AG04450 (cell line): ENCODE results near the gene KCNMA1. TPM values are rescaled to one million over a fixed set of nuclear protein-coding genes. Genes with fewer than 3 reads are reported as not detected.
"Not testable (repeated sequence)": the region's sequence is repeated elsewhere in the genome, so short reads cannot be mapped to it uniquely, and the experiment has no call there.

Experiments
- CTCF ChIA-PET: fragments of 300-600, 350-600 bp; formaldehyde crosslinking; extraction: SDS; loops from one replicate; lab custom pipeline; 2022; ENCODE audit warnings: antibody characterized with exemption, inconsistent platforms; lab: Charles Lee
- POLR2A ChIA-PET: fragments of 350-600 bp; formaldehyde crosslinking; extraction: SDS; loops from one replicate; lab custom pipeline; 2021; ENCODE audit warnings: antibody characterized with exemption, inconsistent platforms; lab: Yijun Ruan, JAX
- DNase-seq: peaks from one replicate; pipeline ENCODE4 v3.0.0-alpha.2; 2011; ENCODE audit warnings: low read depth, low spot score
- H3K27ac ChIP-seq: one replicate; pipeline ENCODE4 v1.5.1; 2012; ENCODE audit warnings: low read depth, low read length, control low read depth
- H3K27me3 ChIP-seq: one replicate; pipeline ENCODE4 v1.6.0; 2012; ENCODE audit warnings: low read length; ENCODE audit not compliant: control insufficient read depth, insufficient read depth
- H3K4me3 ChIP-seq: 2 replicates; pipeline ENCODE4 v1.5.1; 2011; ENCODE audit warnings: mild to moderate bottlenecking, low read depth, low read length, control low read depth
- H3K9me3 ChIP-seq: 2 replicates; pipeline ENCODE4 v1.5.1; 2012; ENCODE audit warnings: low read length; ENCODE audit not compliant: control insufficient read depth, insufficient read depth
- CTCF ChIP-seq: IDR thresholded peaks from 2 replicates; pipeline ENCODE4 v1.5.1; 2011; ENCODE audit warnings: low read depth, low read length, control low read depth, inconsistent platforms
- polyA plus RNA-seq: library from polyadenylated mRNA; depleted of rRNA; stranded (reverse); fragments of >200 nt; gene quantifications from 2 replicates; pipeline ENCODE4 v1.2.3, GENCODE V29; 2011

Gene KCNMA1
- polyA plus RNA-seq, 1 experiment = 58.8 TPM

DNA sequence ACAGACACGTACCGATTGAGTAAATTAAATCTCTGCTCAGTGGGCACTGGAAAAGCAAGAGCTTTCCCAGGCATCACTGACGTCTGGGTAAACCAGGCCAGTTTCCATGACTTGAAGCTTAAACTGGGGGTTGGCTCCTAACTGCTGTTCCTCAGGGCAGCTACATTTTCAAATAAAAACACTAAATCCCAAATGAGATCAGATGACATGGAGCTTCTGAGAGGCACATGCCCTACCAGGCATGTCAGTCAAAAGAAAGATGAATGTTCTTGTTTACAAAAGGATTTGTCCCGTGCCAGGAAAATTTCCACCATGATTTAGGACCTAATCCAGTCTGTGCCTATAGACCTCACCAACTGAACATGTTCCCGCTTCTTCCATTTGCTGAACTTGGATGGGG, 220.2 kb downstream of the KCNMA1 start:
- ChIA-PET CTCF (interaction anchor here (0.6 to 3.3 kb wide), 5 partner anchors 11 to 252 kb away, joined by 3 to 12 read pairs (median 5); no protein-coding TSS in a partner anchor), POLR2A (interaction anchor here (1.2 kb wide), 1 partner anchor 96 kb away, joined by 3 read pairs; no protein-coding TSS in a partner anchor)
- peak overlapping the region; percentile 80 for H3K27ac ChIP-seq

DNA sequence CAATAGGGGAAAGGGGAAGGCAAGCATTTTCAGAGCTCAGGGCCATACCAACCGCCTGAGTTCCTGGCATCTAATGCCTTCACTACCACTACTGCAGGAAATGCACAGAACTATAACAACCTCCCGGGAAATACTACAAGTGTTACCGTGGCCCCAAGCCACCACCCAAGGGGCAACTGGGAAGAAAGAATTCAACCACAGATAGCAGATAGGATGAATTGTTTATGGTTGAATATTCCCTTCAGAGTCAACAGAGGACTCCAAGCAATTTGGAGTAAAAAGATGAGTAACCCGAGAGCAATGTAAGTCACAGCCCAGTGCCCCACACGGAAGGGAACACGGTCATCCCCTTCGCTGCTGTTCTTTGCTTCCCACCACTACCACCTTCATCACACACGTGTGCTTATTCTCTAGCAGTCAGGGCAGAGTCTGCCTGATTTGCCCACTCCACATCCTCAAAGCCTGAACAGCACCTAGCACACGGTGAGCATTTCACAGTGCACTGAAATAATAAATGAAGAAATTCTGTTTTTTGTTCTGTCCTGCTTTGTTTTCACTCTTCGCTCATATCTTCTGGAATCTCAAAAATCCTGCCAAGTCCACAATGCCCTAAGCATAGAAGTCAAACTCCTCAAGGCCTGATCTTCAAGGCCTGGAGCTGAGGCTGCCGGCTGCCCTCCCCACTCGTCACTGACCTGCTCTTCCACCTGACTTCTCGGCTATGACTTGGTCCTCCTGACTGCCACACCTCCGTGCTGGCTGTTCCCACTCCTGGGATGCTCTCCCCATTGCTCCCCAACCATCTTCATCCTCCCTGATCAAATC, 221.1 kb downstream of the KCNMA1 start:
- POLR2A ChIA-PET = interaction anchor here (0.6 to 1.2 kb wide), 4 partner anchors 11 to 95 kb away, joined by 3 read pairs; no protein-coding TSS in a partner anchor
- CTCF ChIA-PET = interaction anchor here (1.2 to 3.3 kb wide), 6 partner anchors 12 to 251 kb away, joined by 3 to 12 read pairs (median 6); no protein-coding TSS in a partner anchor
- TF ChIP-seq CTCF = no peak
- H3K27me3 ChIP-seq = no peaks in the 10 kb centered on the region
- DNase-seq = peak; percentile 63
- peak overlapping the region; percentile 80 for H3K27ac ChIP-seq
- H3K9me3 ChIP-seq = no peaks in the 10 kb centered on the region
- H3K4me3 ChIP-seq = no peak overlapping the region

More for the DNA sequence above, 220.2 kb downstream of the KCNMA1 start:
- no peaks in the 10 kb centered on the region for H3K27me3 ChIP-seq
- no peak for DNase-seq
- TF ChIP-seq CTCF = no peak
- H3K4me3 ChIP-seq = no peak overlapping the region
- H3K9me3 ChIP-seq = no peaks in the 10 kb centered on the region

GRCh38 chr10:77415313-77415960, 222.2 kb downstream of the KCNMA1 start:
- Histone ChIP-seq H3K9me3 (no peaks in the 10 kb centered on the region), H3K27ac (peak overlapping the region; percentile 39), H3K27me3 (no peaks in the 10 kb centered on the region), H3K4me3 (no peak overlapping the region)
- CTCF ChIA-PET = interaction anchor here (1.2 to 3.3 kb wide), 4 partner anchors 13 to 250 kb away, joined by 3 to 12 read pairs (median 6); no protein-coding TSS in a partner anchor
- POLR2A ChIA-PET = interaction anchor here (1.0 to 1.1 kb wide), 2 partner anchors 10 to 23 kb away, joined by 3 read pairs; no protein-coding TSS in a partner anchor
- no peak for TF ChIP-seq CTCF
- DNase-seq = no peak

- Histone ChIP-seq H3K9me3 (no peaks in the 10 kb centered on the region), H3K27ac (no peak overlapping the region), H3K27me3 (no peaks in the 10 kb centered on the region), H3K4me3 (no peak overlapping the region)
- no peak for TF ChIP-seq CTCF
- ChIA-PET CTCF (interaction anchor here (1.5 kb wide), 1 partner anchor 21 kb away, joined by 4 read pairs; no protein-coding TSS in a partner anchor), POLR2A (no interaction called here)
- DNase-seq = no peak
Measured at GRCh38 chr10:77413231-77413630, 224.4 kb downstream of the KCNMA1 start.

DNA sequence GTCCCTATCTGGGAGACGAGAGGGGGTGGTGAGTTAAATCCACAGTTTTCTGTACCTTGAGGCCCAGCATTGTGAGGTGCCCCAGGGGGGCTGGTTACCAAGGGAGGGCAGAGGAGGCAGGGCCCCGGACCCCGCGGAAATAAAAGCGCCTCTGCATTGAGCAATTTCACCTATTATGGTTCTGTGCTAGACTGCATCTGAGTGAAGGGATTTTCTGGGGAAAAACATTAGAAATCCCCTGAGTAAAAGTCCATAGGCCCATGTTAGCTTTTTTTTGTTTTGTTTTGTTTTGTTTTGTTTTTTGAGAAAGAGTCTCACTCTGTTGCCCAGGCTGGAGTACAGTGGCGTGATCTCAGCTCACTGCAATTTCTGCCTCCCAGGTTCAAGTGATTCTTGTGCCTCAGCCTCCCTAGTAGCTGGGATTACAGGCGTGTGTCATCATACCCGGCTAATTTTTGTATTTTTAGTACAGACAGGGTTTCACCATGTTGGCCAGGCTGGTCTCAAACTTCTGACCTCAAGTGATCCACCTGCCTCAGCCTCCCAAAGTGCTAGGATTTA, 225.0 kb downstream of the KCNMA1 start:
- H3K9me3 ChIP-seq, POLR2A ChIA-PET, DNase-seq, H3K4me3 ChIP-seq, H3K27me3 ChIP-seq, H3K27ac ChIP-seq: not testable (repeated sequence)
- CTCF ChIA-PET = interaction anchor here (1.5 kb wide), 1 partner anchor 20 kb away, joined by 4 read pairs; no protein-coding TSS in a partner anchor
